GM12864 (cell line): Measurements from ENCODE around the gene GPR143.
"Not testable (repeated sequence)": the region's sequence is repeated elsewhere in the genome, so short reads cannot be mapped to it uniquely, and the experiment has no call there.

Experiments used
- DNase-seq: peaks from one replicate; pipeline ENCODE4 v3.0.0-alpha.2; 2011; ENCODE audit warnings: low read depth
- H3K4me3 ChIP-seq: 2 replicates; pipeline ENCODE4 v1.5.1; 2011; ENCODE audit warnings: mild to moderate bottlenecking, low read depth, low read length, control low read depth
- CTCF ChIP-seq: IDR thresholded peaks from 2 replicates; pipeline ENCODE4 v1.5.1; 2011; ENCODE audit warnings: low read depth, mild to moderate bottlenecking, moderate library complexity, low read length, control low read depth, inconsistent platforms; ENCODE audit errors: missing control alignments

GPR143 gene

GRCh38 chrX:9770319-9770718, 4.7 kb upstream of the GPR143 start:
- DNase-seq = no peak
- no peak overlapping the region for H3K4me3 ChIP-seq
- TF ChIP-seq CTCF = no peak

GRCh38 chrX:9768321-9768839, 2.7 kb upstream of the GPR143 start:
- DNase-seq, H3K4me3 ChIP-seq: not testable (repeated sequence)

GRCh38 chrX:9767375-9767774, 1.7 kb upstream of the GPR143 start:
- DNase-seq = no peak
- H3K4me3 ChIP-seq = no peak overlapping the region
- no peak for TF ChIP-seq CTCF

- no peak for DNase-seq
- TF ChIP-seq CTCF = no peak
- no peak overlapping the region for H3K4me3 ChIP-seq
Observed at GRCh38 chrX:9765072-9765736, 443 bp downstream of the GPR143 start.

- TF ChIP-seq CTCF = no peak
- DNase-seq = no peak
- no peak overlapping the region for H3K4me3 ChIP-seq
Observed at GRCh38 chrX:9759337-9759736, 6.3 kb downstream of the GPR143 start.

- H3K4me3 ChIP-seq = no peak overlapping the region
- no peak for TF ChIP-seq CTCF
- no peak for DNase-seq
Observed at GRCh38 chrX:9758021-9758638, 7.5 kb downstream of the GPR143 start.

- TF ChIP-seq CTCF = no peak
- H3K4me3 ChIP-seq = no peak overlapping the region
- DNase-seq = no peak
Observed at GRCh38 chrX:9757366-9757765, 8.3 kb downstream of the GPR143 start.
